BE2C (cell line): Measurements from ENCODE around the gene PCDHB10.
"Not testable (repeated sequence)": the region's sequence is repeated elsewhere in the genome, so short reads cannot be mapped to it uniquely, and the experiment has no call there.

Experiments used
- DNase-seq: peaks from one replicate; pipeline ENCODE4 v3.0.0-alpha.2; 2020
- H3K27me3 ChIP-seq: fragments of 250-450 bp; sonication (Bioruptor Pico); 2 replicates; pipeline ENCODE4 v1.5.1; 2020; ENCODE audit warnings: mild to moderate bottlenecking
- H3K36me3 ChIP-seq: fragments of 250-450 bp; sonication (Bioruptor Pico); 2 replicates; pipeline ENCODE4 v1.5.1; 2020; ENCODE audit warnings: mild to moderate bottlenecking
- H3K4me1 ChIP-seq: fragments of 250-450 bp; sonication (Bioruptor Pico); 2 replicates; pipeline ENCODE4 v1.5.1; 2020
- H3K4me3 ChIP-seq: 2 replicates; pipeline ENCODE4 v1.5.1; 2011; ENCODE audit warnings: low read depth, low read length
- H3K9me3 ChIP-seq: fragments of 250-450 bp; sonication (Bioruptor Pico); 2 replicates; pipeline ENCODE4 v1.5.1; 2020
- CTCF ChIP-seq: IDR thresholded peaks from 2 replicates; pipeline ENCODE4 v1.5.1; 2012; ENCODE audit warnings: mild to moderate bottlenecking, low read depth, low read length

PCDHB10 gene

GRCh38 chr5:141223112-141223783, 31.1 kb downstream of the PCDHB10 start, which contains the start of gene PCDHB14:
Gene PCDHB14, plus strand, starts transcription at chr5:141223343. Its CDS starts 163 bp downstream, at chr5:141223506.
- peak; percentile 62 for TF ChIP-seq CTCF
- H3K4me3 ChIP-seq: peak within 1 kb of the TSS; percentile 45
- H3K36me3 ChIP-seq: no peaks in the 10 kb centered on the region
- H3K27me3 ChIP-seq: no peaks in the 10 kb centered on the region
- DNase-seq: peak; percentile 55
- peaks cover 3% of the 10 kb centered on the region; the same call in 1 of the 2 replicates for H3K4me1 ChIP-seq
- no peaks in the 10 kb centered on the region for H3K9me3 ChIP-seq

GRCh38 chr5:141224844-141225243, 32.7 kb downstream of the PCDHB10 start:
- DNase-seq, H3K4me1 ChIP-seq, H3K4me3 ChIP-seq, H3K27me3 ChIP-seq, H3K9me3 ChIP-seq, H3K36me3 ChIP-seq: not testable (repeated sequence)

- H3K4me1 ChIP-seq, H3K36me3 ChIP-seq, H3K9me3 ChIP-seq, H3K27me3 ChIP-seq, DNase-seq, H3K4me3 ChIP-seq: not testable (repeated sequence)
Measured at GRCh38 chr5:141225421-141225820, 33.3 kb downstream of the PCDHB10 start.

GRCh38 chr5:141234109-141234667, 42.0 kb downstream of the PCDHB10 start:
- H3K27me3 ChIP-seq: no peaks in the 10 kb centered on the region
- no peaks in the 10 kb centered on the region for H3K9me3 ChIP-seq
- DNase-seq: peak; percentile 57
- no peaks in the 10 kb centered on the region for H3K4me1 ChIP-seq
- H3K36me3 ChIP-seq: no peaks in the 10 kb centered on the region
- TF ChIP-seq CTCF: peak; percentile 76
- H3K4me3 ChIP-seq: peak overlapping the region; percentile 63

- not testable (repeated sequence) for H3K36me3 ChIP-seq, H3K4me1 ChIP-seq, H3K9me3 ChIP-seq, DNase-seq, H3K27me3 ChIP-seq, H3K4me3 ChIP-seq
Measured at GRCh38 chr5:141235922-141236321, 43.8 kb downstream of the PCDHB10 start.

- Histone ChIP-seq H3K9me3 (no peaks in the 10 kb centered on the region; the same call in 1 of the 2 replicates), H3K4me1 (no peaks in the 10 kb centered on the region), H3K27me3 (no peaks in the 10 kb centered on the region), H3K4me3 (no peak overlapping the region), H3K36me3 (no peaks in the 10 kb centered on the region)
- no peak for TF ChIP-seq CTCF
- no peak for DNase-seq
Measured at GRCh38 chr5:141236516-141237313, 44.6 kb downstream of the PCDHB10 start.

GRCh38 chr5:141241496-141241895, 49.3 kb downstream of the PCDHB10 start:
- Histone ChIP-seq H3K36me3 (no peaks in the 10 kb centered on the region), H3K9me3 (no peaks in the 10 kb centered on the region; the same call in 1 of the 2 replicates)

More at GRCh38 chr5:141241496-141241895, 49.3 kb downstream of the PCDHB10 start:
- Histone ChIP-seq H3K4me1 (no peaks in the 10 kb centered on the region), H3K27me3 (no peaks in the 10 kb centered on the region), H3K4me3 (no peak overlapping the region)
- no peak for DNase-seq
- no peak for TF ChIP-seq CTCF
